ENCODE measurements around the gene FAM162A. TPM values are rescaled to one million over a fixed set of nuclear protein-coding genes. Genes with fewer than 3 reads are reported as not detected.

Gene FAM162A
- total RNA-seq = 15.4 and 20.3 TPM in 2 replicates

DNA sequence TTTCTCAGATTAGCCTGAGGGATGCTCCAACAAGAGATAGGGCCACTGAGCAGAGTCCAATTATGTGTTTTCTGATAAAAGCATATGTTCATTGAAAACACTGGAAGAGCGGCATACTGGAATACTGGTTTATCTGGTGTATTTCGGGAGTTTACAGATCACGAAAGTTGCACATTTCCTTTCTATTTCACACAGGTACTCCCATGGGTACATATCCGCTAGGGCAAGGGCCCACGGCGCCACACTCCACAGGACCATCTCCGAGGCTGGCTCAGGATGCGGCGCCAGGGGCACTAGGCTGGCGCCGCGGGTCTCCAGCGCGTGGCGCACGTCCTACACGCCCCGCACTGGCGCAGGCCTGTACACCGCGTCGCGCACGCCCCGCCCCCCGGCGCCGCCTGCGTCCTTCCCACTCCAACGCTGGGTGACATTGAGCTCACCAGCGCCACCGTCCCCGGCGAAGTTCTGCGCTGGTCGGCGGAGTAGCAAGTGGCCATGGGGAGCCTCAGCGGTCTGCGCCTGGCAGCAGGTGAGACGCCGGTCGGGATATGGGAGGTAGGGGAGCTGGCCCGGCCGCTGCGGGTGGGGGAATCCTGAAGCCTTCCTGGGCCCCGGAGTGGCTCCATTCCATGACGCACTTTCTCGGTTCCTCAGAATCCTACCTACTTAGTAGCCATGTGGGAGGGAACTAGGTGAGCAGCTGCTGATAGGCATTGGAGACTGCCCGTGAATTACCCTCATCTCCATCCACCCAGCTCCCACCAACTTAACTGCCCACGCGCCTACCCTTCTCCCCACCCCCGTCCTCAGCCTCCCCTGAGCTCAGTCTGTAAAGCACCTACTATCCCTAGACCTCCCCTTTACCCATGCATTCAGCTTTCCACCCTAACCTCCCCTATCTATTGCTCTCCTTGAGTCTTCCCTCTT is at the start of gene FAM162A:
Gene FAM162A, plus strand, starts transcription at position 412 of the 927 bp plus-strand sequence. Its CDS starts 84 bp downstream, at position 496.

DNA sequence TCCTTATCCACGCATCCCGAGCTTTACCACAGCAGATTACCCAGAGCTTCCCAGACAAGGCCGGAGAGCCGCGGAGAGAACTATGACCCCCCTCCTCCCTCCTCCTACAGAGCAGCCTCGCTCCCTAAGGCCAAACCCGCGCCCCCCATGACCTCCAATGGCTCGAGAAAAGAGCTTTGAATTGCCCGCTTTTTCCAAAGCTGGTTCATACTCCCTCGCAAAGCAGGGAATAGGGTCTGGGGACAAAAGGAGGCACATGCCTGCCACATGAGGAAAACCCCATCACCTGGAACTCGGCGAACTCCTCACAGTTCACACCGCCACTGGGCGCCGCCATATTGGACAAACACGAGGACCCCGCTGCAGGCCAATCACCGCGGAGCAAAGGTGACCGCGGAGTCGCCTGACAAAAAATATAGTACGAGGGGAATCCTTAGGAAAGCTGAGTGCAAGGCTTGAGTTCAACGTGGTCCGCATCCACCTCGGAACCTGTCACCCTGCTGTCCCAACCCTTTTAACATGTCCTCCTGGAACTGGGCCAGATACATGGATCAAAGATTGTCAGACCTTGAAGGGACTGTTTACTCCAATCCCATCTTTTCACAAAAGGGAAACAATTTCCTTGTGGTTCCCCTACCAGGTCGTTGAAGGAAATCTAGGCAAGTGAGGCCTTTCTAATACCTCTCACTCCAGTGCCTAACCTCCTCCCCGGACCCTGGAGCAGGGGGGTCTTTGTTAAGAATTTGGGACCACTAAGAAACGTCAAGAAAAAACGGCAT is 905 bp upstream of the FAM162A start, which contains the start of gene MIX23:
Gene MIX23, minus strand, starts transcription at position 344 of the 779 bp plus-strand sequence. Its CDS starts 7 bp downstream, at position 337.

DNA sequence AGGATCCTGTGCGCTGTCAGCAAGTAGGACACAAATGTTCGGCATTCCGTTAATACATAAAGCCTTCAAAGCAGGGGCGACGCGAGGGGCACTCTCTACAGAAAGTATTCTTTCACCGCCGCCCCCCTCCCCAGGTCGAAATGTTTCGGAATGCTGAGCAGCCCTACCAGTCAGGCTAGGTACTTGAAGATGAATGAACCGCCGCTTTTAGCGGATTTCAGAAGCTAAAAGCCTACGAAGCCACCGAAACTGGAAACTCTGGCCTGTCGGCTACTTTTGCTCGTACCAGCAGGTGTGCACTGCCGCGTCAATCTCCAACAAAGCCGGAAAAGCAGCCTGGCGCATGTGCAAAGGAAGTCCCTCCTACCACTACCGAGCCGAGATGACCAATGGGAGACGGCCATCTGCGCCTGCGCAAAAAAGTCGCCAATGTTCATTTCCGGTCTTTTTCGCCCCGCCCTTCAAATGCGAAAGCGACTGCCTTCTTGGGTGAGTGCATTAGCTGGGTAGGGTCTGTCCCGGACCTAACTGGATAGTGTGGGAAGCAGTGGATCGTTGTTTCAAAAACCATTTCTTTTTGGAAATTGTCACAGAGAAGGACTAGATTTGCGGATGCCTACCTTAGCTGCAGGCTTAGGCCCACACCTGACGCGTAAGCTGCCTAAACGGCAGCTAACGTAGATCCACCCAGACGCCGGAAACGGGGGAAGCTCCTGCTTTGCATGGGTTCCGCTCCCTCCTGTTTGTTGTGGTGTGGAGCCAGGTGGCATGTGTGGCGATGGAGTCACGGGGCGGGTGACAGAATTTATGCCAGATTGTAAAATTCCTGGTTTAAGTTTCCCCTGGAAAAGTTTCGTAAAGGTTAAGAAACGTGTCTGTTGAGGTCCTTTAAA is 32.0 kb downstream of the FAM162A start, which contains the start of gene WDR5B:
Gene WDR5B, minus strand, starts transcription at position 301 of the 893 bp plus-strand sequence. CDS start 534 bp downstream, outside the sequence.

Other genes with a start within 250 kb of the FAM162A start
- gene CASR, start 200.5 kb upstream of the FAM162A start, total RNA-seq = not detected in 2 replicates
- gene CSTA, start 58.9 kb upstream of the FAM162A start, total RNA-seq = 1.6 and 6.6 TPM in 2 replicates
- gene MIX23, start 951 bp upstream of the FAM162A start, total RNA-seq = 22.1 and 24.7 TPM in 2 replicates
- 3.7 and 5.0 TPM in 2 replicates for gene WDR5B, start 31.9 kb downstream of the FAM162A start, total RNA-seq
- gene KPNA1, start 130.8 kb downstream of the FAM162A start, total RNA-seq = 18.9 and 22.6 TPM in 2 replicates
- gene PARP9, start 180.1 kb downstream of the FAM162A start, total RNA-seq = 23.4 and 26.5 TPM in 2 replicates
- gene DTX3L, start 180.2 kb downstream of the FAM162A start, total RNA-seq = 8.8 and 14.2 TPM in 2 replicates
- gene PARP15, start 193.5 kb downstream of the FAM162A start, total RNA-seq = 0.16 and 0.17 TPM in 2 replicates

All from bronchial smooth muscle cell (primary cell).